MM.1S (cell line): ENCODE results near the gene ASTN1.

Experiments used
- CTCF ChIP-seq: fragments of 300-600 bp; sonication (generic); IDR thresholded peaks from 2 replicates; pipeline ENCODE4 v1.5.1; 2016; ENCODE audit warnings: antibody characterized with exemption, low read length, mixed read lengths
- EZH2phosphoT487 ChIP-seq: fragments of 300-600 bp; sonication (generic); IDR thresholded peaks from 2 replicates; pipeline ENCODE4 v1.6.1; 2018; ENCODE audit warnings: antibody characterized with exemption, low read length

DNA sequence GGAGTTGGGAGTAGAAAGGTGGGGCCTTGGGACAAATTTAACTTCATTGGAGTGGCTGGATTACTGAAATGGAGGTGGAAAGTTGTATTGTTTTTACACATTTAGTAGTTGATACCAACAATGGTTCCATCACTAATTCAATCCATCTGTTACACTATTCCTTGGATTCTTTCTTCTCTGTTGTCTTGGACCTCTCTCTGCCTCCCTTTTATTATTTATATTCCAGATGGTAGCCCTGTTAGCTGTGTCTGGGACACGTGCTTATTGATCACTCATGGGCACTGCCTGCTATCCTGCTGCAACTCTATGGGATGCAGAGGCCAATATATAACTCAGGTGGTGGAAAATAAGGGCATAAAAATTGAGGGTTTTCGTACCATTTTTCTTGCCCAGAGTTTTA, 355.2 kb downstream of the ASTN1 start:
- TF ChIP-seq CTCF (no peak), EZH2phosphoT487 (no peak)
